Heart right ventricle (tissue), 16 donors: ENCODE measurements around the gene GRIK3. TPM values are rescaled to one million over a fixed set of nuclear protein-coding genes. Genes with fewer than 3 reads are reported as not detected.

Experiments used
- ATAC-seq, 8 donors: fragments of 200-7000 bp; cut with Tn5 transposase; one replicate each; pipeline ENCODE4 v1.9.1; 2020; ENCODE audit warnings: mild to moderate bottlenecking in 8 of 8, moderate library complexity in 8 of 8, moderate number of reproducible peaks in 1 of 8
- DNase-seq, 2 donors: peaks; one replicate each; pipeline ENCODE4 v3.0.0-alpha.2; 2020
- H3K27ac ChIP-seq, 10 donors: fragments of 200-600 bp; sonication (generic) in 2 of 10; one replicate each; pipeline versions ENCODE4 v1.5.0 to v1.8.0; 2020 to 2022; ENCODE audit warnings: mild to moderate bottlenecking in 3 of 10
- H3K27me3 ChIP-seq, 7 donors: fragments of 200-600 bp; one replicate each; pipeline ENCODE4 v1.8.0; 2021 to 2022; ENCODE audit warnings: mild to moderate bottlenecking in 2 of 7
- H3K36me3 ChIP-seq, 9 donors: fragments of 200-600 bp; sonication (generic) in 1 of 9; one replicate each; pipeline versions ENCODE4 v1.5.0 to v1.8.0; 2020 to 2022; ENCODE audit warnings: mild to moderate bottlenecking in 2 of 9
- H3K4me1 ChIP-seq, 9 donors: fragments of 200-600 bp; sonication (generic) in 1 of 9; one replicate each; pipeline versions ENCODE4 v1.5.0 to v1.8.0; 2020 to 2022; ENCODE audit warnings: mild to moderate bottlenecking in 4 of 9
- H3K4me3 ChIP-seq, 10 donors: fragments of 200-600 bp; sonication (generic) in 2 of 10; one replicate each; pipeline versions ENCODE4 v1.5.0 to v1.8.0; 2020 to 2022; ENCODE audit warnings: mild to moderate bottlenecking in 7 of 10, moderate library complexity in 2 of 10
- H3K9me3 ChIP-seq, 11 donors: fragments of 200-600 bp in 10 of 11; sonication (generic) in 2 of 11; one replicate each; pipeline versions ENCODE4 v1.5.0 to v1.8.0; 2013 to 2022; ENCODE audit warnings: mild to moderate bottlenecking in 2 of 11, control low read depth in 1 of 11, moderate library complexity in 1 of 11
- CTCF ChIP-seq, 9 donors: fragments of 200-600 bp; sonication (generic) in 2 of 9; IDR thresholded peaks; one replicate each; pipeline versions ENCODE4 v1.5.0 to v1.8.0; 2021 to 2022; ENCODE audit warnings: antibody characterized with exemption in 9 of 9, mild to moderate bottlenecking in 5 of 9, moderate library complexity in 1 of 9
- WGBS, 2 donors: extraction: QIAGEN DNeasy Blood & Tissue Kit; methylation state at CpG; one replicate each; pipeline ENCODE4 v1.1.7; 2013; ENCODE audit warnings: inconsistent platforms in 1 of 2; 5-methylcytosine and 5-hydroxymethylcytosine counted together
- intact Hi-C, 10 donors: fragments of 100-400 bp; cut with DNase I; formaldehyde crosslinking; loops; one replicate each; pipeline versions ENCODE4 v1.11.1 to v1.14.2; 2022
- polyA plus RNA-seq, 2 donors: library from polyadenylated mRNA; stranded (reverse); fragments of 200-250 nt; gene quantifications; one replicate each; pipeline ENCODE4 v1.2.3, GENCODE V29; 2013
- total RNA-seq, 10 donors: library from RNA; stranded (reverse); fragmentation: NEBNext Ultra II Directional in 3 of 10; extraction: Animal tissue kit (Norgen Biotek cat#: 25700) in 3 of 10; gene quantifications; one replicate each; pipeline versions ENCODE4 v1.2.1 to v1.2.4, GENCODE V29; 2021 to 2023
- donor health status: Arrhythmogenic right ventricular cardiomyopathy.
- donor health status: ischemic (EF 13 %, LVEDD 7.1; RV severe dilation, severe dysfunction).
- donor health status: healthy with polysubstance abuse.
- donor health status: DM: no; HTN: yes; CAD: no.
- donor health status: DM: no; HTN: no; CAD: no.
- donor health status: ischemic (EF 25% LVEDD 6.9; RV normal size, moderate dysfunction).
- donor health status: ischemic (EF 25% LVEDD 5.7; RV mildly dilated, moderate dysfunction).
- donor health status: healthy.
- donor health status: DM: yes; HTN: yes; CAD: no.
- donor health status: Ischemic cardiomyopathy.
- donor health status: ischemic (EF 35%, LVEDD 5.7; RV mildly dilated, moderate dysfunction).
- donor health status: nonischemic (EF 11% LVEDD 7.7; RV severe dilation, severe dysfunction).
- donor health status: DM: yes; HTN: yes; CAD: no.
- donor health status: PGD.
- donor health status: ischemic (EF 29% LVEDD 5.4; RV normal size, mild dysfunction).
- donor health status: nonischemic (EF 23%, LVEDD 6.1; RV moderate dilation, normal function).

The GRIK3 gene
- total and polyA plus RNA-seq, 12 donors, result 0.10 to 1.1 (median 0.27) TPM

GRCh38 chr1:36950604-36951291 lies 83.6 kb downstream of the GRIK3 start:
- Histone ChIP-seq H3K36me3 (no peaks in the 10 kb centered on the region), H3K4me1 (no peaks in the 10 kb centered on the region), H3K9me3 (no peaks in the 10 kb centered on the region), H3K27ac (no peak overlapping the region), H3K4me3 (no peak overlapping the region), H3K27me3 (peaks cover 0 to 53% (median 29%) of the 10 kb centered on the region in 7 donors)
- ATAC-seq (no peak), DNase-seq (no peak)
- intact Hi-C loops, result no loop called here
- TF ChIP-seq CTCF (IDR thresholded peaks at IDR 0.05), result no peak
- 71 to 72% methylated on average over 8 of the region's 8 CpGs for WGBS, 2 donors

GRCh38 chr1:36948606-36949005 lies 85.7 kb downstream of the GRIK3 start:
- no peak for ATAC-seq
- Histone ChIP-seq H3K4me3 (no peak overlapping the region), H3K27me3 (peaks cover 0 to 47% (median 27%) of the 10 kb centered on the region in 7 donors), H3K27ac (no peak overlapping the region), H3K4me1 (no peaks in the 10 kb centered on the region), H3K9me3 (no peaks in the 10 kb centered on the region), H3K36me3 (no peaks in the 10 kb centered on the region)
- DNase-seq, result no peak
- 83 to 87% methylated on average over 6 of the region's 6 CpGs for WGBS, 2 donors
- TF ChIP-seq CTCF (IDR thresholded peaks at IDR 0.05), result no peak
- intact Hi-C loops, result no loop called here

GRCh38 chr1:36948147-36948546 lies 86.2 kb downstream of the GRIK3 start:
- WGBS, 2 donors, result 40 to 56% methylated on average over 2 of the region's 2 CpGs
- Histone ChIP-seq H3K4me3 (no peak overlapping the region), H3K27ac (no peak overlapping the region), H3K4me1 (no peaks in the 10 kb centered on the region), H3K27me3 (peaks cover 0 to 43% (median 28%) of the 10 kb centered on the region in 7 donors), H3K9me3 (no peaks in the 10 kb centered on the region), H3K36me3 (no peaks in the 10 kb centered on the region)
- no peak for TF ChIP-seq CTCF (IDR thresholded peaks at IDR 0.05)
- no peak for ATAC-seq
- DNase-seq, result no peak
- intact Hi-C loops, result no loop called here

- intact Hi-C loops, result no loop called here
- 7 to 16% methylated on average over 2 of the region's 2 CpGs for WGBS, 2 donors
- no peak overlapping the region for H3K27ac ChIP-seq
- H3K36me3 ChIP-seq, result no peaks in the 10 kb centered on the region
- DNase-seq (no peak), ATAC-seq (no peak)
- H3K4me1 ChIP-seq, result no peaks in the 10 kb centered on the region
- H3K27me3 ChIP-seq, result peaks cover 0 to 39% (median 31%) of the 10 kb centered on the region in 7 donors
- no peaks in the 10 kb centered on the region for H3K9me3 ChIP-seq
- TF ChIP-seq CTCF (IDR thresholded peaks at IDR 0.05), result no peak
- no peak overlapping the region for H3K4me3 ChIP-seq
Observed at GRCh38 chr1:36947384-36947783, 86.9 kb downstream of the GRIK3 start.
